Superior temporal gyrus (tissue), 1 donor: ENCODE data around the gene C7orf33.

Experiments used
- DNase-seq: peaks from one replicate; pipeline ENCODE4 v3.0.0-alpha.2; 2016; ENCODE audit errors: extremely low spot score

The C7orf33 gene

GRCh38 chr7:148626828-148627227, 36.3 kb downstream of the C7orf33 start:
- no peak for DNase-seq

GRCh38 chr7:148628011-148628410, 37.4 kb downstream of the C7orf33 start:
- no peak for DNase-seq

GRCh38 chr7:148630078-148630477, 39.5 kb downstream of the C7orf33 start:
- no peak for DNase-seq

- DNase-seq = no peak
Measured at GRCh38 chr7:148633761-148634160, 43.2 kb downstream of the C7orf33 start.

GRCh38 chr7:148637094-148637493, 46.5 kb downstream of the C7orf33 start:
- DNase-seq = no peak

- no peak for DNase-seq
Measured at GRCh38 chr7:148645898-148646297, 55.3 kb downstream of the C7orf33 start.

- no peak for DNase-seq
Measured at GRCh38 chr7:148650232-148650858, 59.8 kb downstream of the C7orf33 start.

GRCh38 chr7:148652773-148653172, 62.2 kb downstream of the C7orf33 start:
- DNase-seq = no peak

GRCh38 chr7:148657929-148658328, 67.4 kb downstream of the C7orf33 start:
- DNase-seq = no peak

GRCh38 chr7:148661471-148661870, 70.9 kb downstream of the C7orf33 start:
- no peak for DNase-seq

- DNase-seq = no peak
Measured at GRCh38 chr7:148662646-148663045, 72.1 kb downstream of the C7orf33 start.

- DNase-seq = no peak
Measured at GRCh38 chr7:148664324-148664723, 73.8 kb downstream of the C7orf33 start.

- no peak for DNase-seq
Measured at GRCh38 chr7:148665221-148665620, 74.7 kb downstream of the C7orf33 start.
